ENCODE measurements around the gene USP49. TPM values are rescaled to one million over a fixed set of nuclear protein-coding genes. Genes with fewer than 3 reads are reported as not detected.
"Not testable (repeated sequence)": the region's sequence is repeated elsewhere in the genome, so short reads cannot be mapped to it uniquely, and the experiment has no call there.

USP49 gene
- total RNA-seq, 4 donors from 2014 or later: 2.3 to 3.8 (median 3.1) TPM

- no peak for TF ChIP-seq CTCF (IDR thresholded peaks at IDR 0.05)
- ATAC-seq (ENCODE audit: low FRiP score) (peak; percentile 29), DNase-seq (ENCODE audit: low spot score) (no peak)
Measured at GRCh38 chr6:41767112-41767833, 127.9 kb downstream of the USP49 start.

- DNase-seq (ENCODE audit: low spot score); ATAC-seq (ENCODE audit: low FRiP score): not testable (repeated sequence)
Measured at GRCh38 chr6:41766043-41766664, 129.0 kb downstream of the USP49 start.

- no peak for DNase-seq (ENCODE audit: low spot score)
- no peak for TF ChIP-seq CTCF (IDR thresholded peaks at IDR 0.05)
- no peak for ATAC-seq (ENCODE audit: low FRiP score)
Measured at GRCh38 chr6:41763470-41763869, 131.7 kb downstream of the USP49 start.

- no peak for TF ChIP-seq CTCF (IDR thresholded peaks at IDR 0.05)
- ATAC-seq (ENCODE audit: low FRiP score): no peak
- no peak for DNase-seq (ENCODE audit: low spot score)
Measured at GRCh38 chr6:41759905-41760579, 135.1 kb downstream of the USP49 start.

GRCh38 chr6:41759106-41759904, 135.9 kb downstream of the USP49 start:
- ATAC-seq (ENCODE audit: low FRiP score) (no peak), DNase-seq (ENCODE audit: low spot score) (no peak)
- no peak for TF ChIP-seq CTCF (IDR thresholded peaks at IDR 0.05)

- no peak for TF ChIP-seq CTCF (IDR thresholded peaks at IDR 0.05)
- ATAC-seq (ENCODE audit: low FRiP score) (no peak), DNase-seq (ENCODE audit: low spot score) (no peak)
Measured at GRCh38 chr6:41758641-41759035, 136.5 kb downstream of the USP49 start.
